ENCODE results near the gene CDKN2B-AS1. TPM values are rescaled to one million over a fixed set of nuclear protein-coding genes. Genes with fewer than 3 reads are reported as not detected.

CDKN2B-AS1 gene
- total and polyA plus RNA-seq, 11 donors = 0.38 to 0.80 (median 0.54) TPM; not detected in 6

DNA sequence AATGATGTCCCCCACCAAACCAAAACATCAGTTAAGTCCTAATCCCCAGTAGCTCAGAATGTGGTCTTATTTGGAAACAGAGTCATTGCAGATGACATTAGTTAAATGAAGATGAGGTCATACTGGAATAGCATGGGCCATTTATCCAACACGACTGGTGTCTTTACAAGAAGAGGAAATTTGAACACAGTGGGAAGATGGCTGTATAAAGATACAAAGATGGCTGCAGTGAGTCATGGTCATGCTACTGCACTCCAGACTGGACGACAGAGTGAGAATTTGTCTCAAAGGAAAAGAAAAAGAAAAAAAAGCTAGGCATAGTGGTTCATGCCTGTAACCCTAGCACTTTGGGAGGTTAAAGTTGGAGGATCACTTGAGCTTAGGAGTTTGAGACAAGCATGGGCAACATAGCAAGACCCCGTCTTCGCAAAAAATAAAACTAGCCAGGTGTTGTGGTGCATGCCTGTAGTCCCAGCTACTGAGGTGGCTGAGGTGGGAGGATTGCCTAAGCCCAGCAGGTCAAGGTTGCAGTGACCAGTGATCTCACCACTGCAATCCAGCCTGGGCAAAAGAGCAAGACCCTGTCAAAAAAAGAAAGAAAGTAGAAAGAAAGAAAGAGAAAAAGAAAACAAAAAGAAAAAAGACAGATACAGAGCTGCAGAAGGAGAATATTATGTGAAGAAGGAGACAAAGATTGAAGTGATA is 144.5 kb downstream of the CDKN2B-AS1 start:
- no peak for TF ChIP-seq POLR2A (IDR thresholded peaks at IDR 0.05)
- TF ChIP-seq, protein P1, sequence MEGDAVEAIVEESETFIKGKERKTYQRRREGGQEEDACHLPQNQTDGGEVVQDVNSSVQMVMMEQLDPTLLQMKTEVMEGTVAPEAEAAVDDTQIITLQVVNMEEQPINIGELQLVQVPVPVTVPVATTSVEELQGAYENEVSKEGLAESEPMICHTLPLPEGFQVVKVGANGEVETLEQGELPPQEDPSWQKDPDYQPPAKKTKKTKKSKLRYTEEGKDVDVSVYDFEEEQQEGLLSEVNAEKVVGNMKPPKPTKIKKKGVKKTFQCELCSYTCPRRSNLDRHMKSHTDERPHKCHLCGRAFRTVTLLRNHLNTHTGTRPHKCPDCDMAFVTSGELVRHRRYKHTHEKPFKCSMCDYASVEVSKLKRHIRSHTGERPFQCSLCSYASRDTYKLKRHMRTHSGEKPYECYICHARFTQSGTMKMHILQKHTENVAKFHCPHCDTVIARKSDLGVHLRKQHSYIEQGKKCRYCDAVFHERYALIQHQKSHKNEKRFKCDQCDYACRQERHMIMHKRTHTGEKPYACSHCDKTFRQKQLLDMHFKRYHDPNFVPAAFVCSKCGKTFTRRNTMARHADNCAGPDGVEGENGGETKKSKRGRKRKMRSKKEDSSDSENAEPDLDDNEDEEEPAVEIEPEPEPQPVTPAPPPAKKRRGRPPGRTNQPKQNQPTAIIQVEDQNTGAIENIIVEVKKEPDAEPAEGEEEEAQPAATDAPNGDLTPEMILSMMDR (IDR thresholded peaks at IDR 0.05) = no peak

DNA sequence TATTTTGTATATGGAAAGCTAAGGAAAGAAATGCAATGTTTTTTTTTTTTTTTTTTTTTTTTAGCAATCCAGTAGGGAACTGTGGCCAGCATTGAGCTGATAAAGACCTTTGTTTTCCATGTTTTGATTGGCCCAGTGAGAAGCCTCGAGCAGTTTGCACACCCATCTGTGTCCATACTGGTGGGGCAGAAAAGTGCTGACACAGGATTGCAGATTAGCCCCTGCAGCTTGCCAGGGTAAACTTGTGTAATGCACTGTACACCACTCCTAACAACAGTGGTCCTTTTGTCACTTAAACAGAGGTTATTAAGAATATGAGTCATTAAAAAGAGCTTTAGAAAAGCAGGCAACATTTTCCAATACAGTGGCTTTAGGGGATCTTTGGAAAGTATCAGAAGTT is 147.3 kb downstream of the CDKN2B-AS1 start:
- Histone ChIP-seq H3K4me1 (peaks cover 0 to 3% (median 0%) of the 10 kb centered on the region in 12 donors), H3K27me3 (no peaks in the 10 kb centered on the region), H3K4me3 (no peak overlapping the region), H3K27ac (no peak overlapping the region), H3K9me3 (no peaks in the 10 kb centered on the region), H3K36me3 (no peaks in the 10 kb centered on the region)
- DNase-seq (peak in 2 of 5 donors; percentile 29 to 33), ATAC-seq (peak; percentile 58 to 88 (median 82))
- 0 to 15% (median 8%) methylated on average over 1 of the region's 1 CpG for whole genome bisulfite sequencing, 4 donors
- TF ChIP-seq, protein P1 (IDR thresholded peaks at IDR 0.05) = no peak
- TF ChIP-seq POLR2A (IDR thresholded peaks at IDR 0.05) = no peak
- intact Hi-C loops (cut with DNase I) = no loop called here

More for the DNA sequence above, 144.5 kb downstream of the CDKN2B-AS1 start:
- Histone ChIP-seq H3K27me3 (no peaks in the 10 kb centered on the region), H3K27ac (no peak overlapping the region), H3K36me3 (no peaks in the 10 kb centered on the region), H3K4me1 (peaks cover 0 to 3% (median 0%) of the 10 kb centered on the region in 12 donors), H3K4me3 (no peak overlapping the region), H3K9me3 (no peaks in the 10 kb centered on the region)
- WGBS, 4 donors = 81 to 93% (median 88%) methylated on average over 4 of the region's 4 CpGs
- DNase-seq (no peak), ATAC-seq (no peak)
- intact Hi-C loops (cut with DNase I) = no loop called here

DNA sequence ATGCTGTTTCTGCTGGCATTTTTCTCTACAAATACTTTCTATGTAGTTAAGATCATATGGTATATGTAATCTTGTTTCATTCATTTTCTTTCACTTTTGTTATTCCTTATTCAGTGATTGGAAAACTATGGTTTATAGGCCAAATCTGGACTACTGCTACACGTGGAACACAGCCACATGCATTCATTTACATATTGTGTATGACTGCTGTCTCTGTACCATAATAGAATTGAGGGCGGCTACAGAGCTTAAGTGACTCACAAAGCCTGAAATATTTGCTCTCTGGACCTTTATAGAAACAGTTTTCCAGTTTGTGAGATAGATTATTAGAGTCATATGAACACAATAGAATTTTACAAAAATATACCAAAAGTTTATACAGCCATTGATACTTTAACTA is 148.1 kb downstream of the CDKN2B-AS1 start:
- intact Hi-C loops (cut with DNase I) = no loop called here
- peaks cover 0 to 3% (median 0%) of the 10 kb centered on the region in 12 donors for H3K4me1 ChIP-seq
- ATAC-seq = no peak
- H3K27ac ChIP-seq = no peak overlapping the region
- H3K4me3 ChIP-seq = no peak overlapping the region
- no peaks in the 10 kb centered on the region for H3K9me3 ChIP-seq
- no peak for TF ChIP-seq POLR2A (IDR thresholded peaks at IDR 0.05)
- TF ChIP-seq, protein P1 (IDR thresholded peaks at IDR 0.05) = no peak
- H3K27me3 ChIP-seq = no peaks in the 10 kb centered on the region
- DNase-seq = no peak
- H3K36me3 ChIP-seq = no peaks in the 10 kb centered on the region
- 23 to 44% (median 41%) methylated on average over 2 of the region's 2 CpGs for WGBS, 4 donors

DNA sequence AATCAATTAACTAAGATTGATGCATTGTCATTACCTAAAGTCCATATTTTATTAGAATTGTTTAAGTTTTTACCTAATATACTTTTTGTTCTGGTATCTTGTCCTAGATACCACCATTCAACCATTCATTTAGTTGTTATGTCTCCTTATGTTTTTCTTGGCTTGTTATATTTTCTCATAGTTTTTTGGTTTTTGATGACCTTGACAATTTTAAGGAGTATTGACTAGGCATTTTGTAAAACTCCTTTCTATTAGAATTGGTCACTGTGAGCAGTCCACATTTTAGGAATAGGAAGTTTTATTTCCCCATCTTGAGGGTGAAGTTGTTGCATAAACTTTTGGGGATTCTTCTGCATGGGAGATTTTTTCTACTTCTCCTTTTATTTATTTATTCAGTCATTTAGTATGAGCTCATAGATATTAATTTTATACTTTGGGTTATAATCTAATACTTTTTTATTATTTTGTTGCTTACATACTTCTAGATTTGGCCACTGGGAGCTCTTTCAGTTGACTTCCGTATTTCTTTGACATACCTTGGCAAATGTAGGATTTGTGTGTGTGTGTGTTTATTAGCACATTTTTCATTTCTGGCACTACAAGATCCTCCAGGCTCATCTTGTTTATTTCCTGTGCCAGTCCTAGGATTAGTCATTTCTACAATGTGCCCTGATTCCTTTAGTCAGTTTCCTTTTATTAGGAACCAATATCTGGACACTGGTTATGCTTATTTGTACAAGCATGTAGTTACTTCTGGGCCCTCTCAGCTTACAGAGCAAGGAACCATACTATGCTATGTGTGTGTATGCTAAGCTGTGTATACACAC is 149.4 kb downstream of the CDKN2B-AS1 start:
- H3K36me3 ChIP-seq = no peaks in the 10 kb centered on the region
- intact Hi-C loops (cut with DNase I) = no loop called here
- ATAC-seq = no peak
- DNase-seq = no peak
- H3K4me3 ChIP-seq = no peak overlapping the region
- H3K27me3 ChIP-seq = no peaks in the 10 kb centered on the region
- no peak for TF ChIP-seq POLR2A (IDR thresholded peaks at IDR 0.05)
- TF ChIP-seq, protein P1 (IDR thresholded peaks at IDR 0.05) = no peak
- 2 to 52% (median 27%) methylated on average over 1 of the region's 1 CpG for WGBS, 4 donors
- no peak overlapping the region for H3K27ac ChIP-seq
- peaks cover 0 to 10% (median 0%) of the 10 kb centered on the region in 12 donors for H3K4me1 ChIP-seq
- no peaks in the 10 kb centered on the region for H3K9me3 ChIP-seq
